CD14-positive monocyte (primary cell): ENCODE data around the gene HLTF. TPM values are rescaled to one million over a fixed set of nuclear protein-coding genes. Genes with fewer than 3 reads are reported as not detected.

Experiments
- DNase-seq, 3 donors: peaks; one replicate each; pipeline ENCODE4 v3.0.0-alpha.2; 2011 to 2022
- H2AFZ ChIP-seq: 2 replicates; pipeline ENCODE4 v1.6.0; 2012; ENCODE audit warnings: mild to moderate bottlenecking, low read depth, low read length, inconsistent platforms; ENCODE audit not compliant: insufficient read depth, poor library complexity, severe bottlenecking
- H3K27ac ChIP-seq, 2 donors: 1 replicate in 1 of 2; 2 replicates in 1 of 2; pipeline ENCODE4 v1.5.1; 2012 to 2013; ENCODE audit warnings: low read length in 2 of 2, control low read depth in 1 of 2, inconsistent platforms in 1 of 2, low read depth in 1 of 2, mild to moderate bottlenecking in 1 of 2
- H3K27me3 ChIP-seq, 2 donors: one replicate each; pipeline versions ENCODE4 v1.6.0 to v1.6.1; 2011 to 2013; ENCODE audit warnings: low read length in 2 of 2; ENCODE audit not compliant: control insufficient read depth in 2 of 2, insufficient read depth in 2 of 2
- H3K36me3 ChIP-seq, 2 donors: replicated peaks in 1 of 2; 1 replicate in 1 of 2; 2 replicates in 1 of 2; pipeline versions ENCODE4 v1.5.1 to v1.6.1; 2012 to 2013; ENCODE audit warnings: low read length in 2 of 2, control low read depth in 1 of 2, inconsistent platforms in 1 of 2, mild to moderate bottlenecking in 1 of 2; ENCODE audit not compliant: insufficient read depth in 2 of 2, control insufficient read depth in 1 of 2
- H3K4me1 ChIP-seq, 2 donors: 1 replicate in 1 of 2; 2 replicates in 1 of 2; pipeline versions ENCODE4 v1.5.1 to v1.6.1; 2012 to 2013; ENCODE audit warnings: low read length in 2 of 2, control low read depth in 1 of 2, inconsistent platforms in 1 of 2, mild to moderate bottlenecking in 1 of 2, moderate library complexity in 1 of 2; ENCODE audit not compliant: insufficient read depth in 2 of 2, control insufficient read depth in 1 of 2
- H3K4me2 ChIP-seq: replicated peaks from 2 replicates; pipeline ENCODE3; 2012; ENCODE audit warnings: low read length, moderate library complexity, mild to moderate bottlenecking; ENCODE audit not compliant: poor library complexity, severe bottlenecking; ENCODE audit errors: extremely low read depth
- H3K4me3 ChIP-seq, 3 experiments: fragments of 200-600 bp in 1 of 3; sonication (generic) in 1 of 3; replicated peaks in 1 of 3; 1 replicate in 2 of 3; 2 replicates in 1 of 3; pipeline ENCODE4 v1.5.1; 2011 to 2013; ENCODE audit warnings: low read length in 3 of 3, mild to moderate bottlenecking in 3 of 3, control low read depth in 2 of 3, low read depth in 2 of 3, inconsistent platforms in 1 of 3, moderate library complexity in 1 of 3
- H3K79me2 ChIP-seq: 2 replicates; pipeline ENCODE4 v1.6.0; 2012; ENCODE audit warnings: mild to moderate bottlenecking, control low read depth, inconsistent platforms, low read length, moderate library complexity; ENCODE audit not compliant: insufficient read depth
- H3K9ac ChIP-seq: 2 replicates; pipeline ENCODE4 v1.6.0; 2017; ENCODE audit warnings: low read length, mild to moderate bottlenecking; ENCODE audit not compliant: insufficient read depth, poor library complexity, severe bottlenecking
- H3K9me3 ChIP-seq, 2 donors: replicated peaks in 1 of 2; 1 replicate in 1 of 2; 2 replicates in 1 of 2; pipeline versions ENCODE4 v1.5.1 to v1.6.1; 2012 to 2013; ENCODE audit warnings: low read length in 2 of 2, control low read depth in 1 of 2; ENCODE audit not compliant: control insufficient read depth in 1 of 2, insufficient read depth in 1 of 2
- H4K20me1 ChIP-seq: 2 replicates; pipeline ENCODE4 v1.6.0; 2012; ENCODE audit warnings: mild to moderate bottlenecking, low read length, control low read depth, moderate library complexity; ENCODE audit not compliant: insufficient read depth
- H3K27ac Mint-ChIP-seq, 7 donors: one replicate each; pipeline ENCODE4 v1.8.0; 2020; ENCODE audit warnings: mild to moderate bottlenecking in 7 of 7, mixed read lengths in 7 of 7, moderate library complexity in 6 of 7, inconsistent platforms in 2 of 7
- H3K27me3 Mint-ChIP-seq, 3 donors: one replicate each; pipeline ENCODE4 v1.8.0; 2021 to 2022; ENCODE audit warnings: low read depth in 3 of 3, mild to moderate bottlenecking in 3 of 3, mixed read lengths in 3 of 3, moderate library complexity in 3 of 3, inconsistent platforms in 1 of 3
- H3K36me3 Mint-ChIP-seq, 2 donors: one replicate each; pipeline ENCODE4 v1.8.0; 2020; ENCODE audit warnings: mixed read lengths in 2 of 2, inconsistent platforms in 1 of 2, mild to moderate bottlenecking in 1 of 2
- H3K4me1 Mint-ChIP-seq: one replicate; pipeline ENCODE4 v1.8.0; 2020; ENCODE audit warnings: mild to moderate bottlenecking, mixed read lengths
- H3K4me3 Mint-ChIP-seq, 2 donors: one replicate each; pipeline ENCODE4 v1.8.0; 2020; ENCODE audit warnings: mild to moderate bottlenecking in 2 of 2, mixed read lengths in 2 of 2, moderate library complexity in 1 of 2
- H3K9me3 Mint-ChIP-seq, 7 donors: one replicate each; pipeline ENCODE4 v1.8.0; 2020 to 2022; ENCODE audit warnings: mixed read lengths in 7 of 7, mild to moderate bottlenecking in 6 of 7, moderate library complexity in 6 of 7, inconsistent platforms in 2 of 7
- CTCF ChIP-seq: fragments of 200-600 bp; IDR thresholded peaks from one replicate; pipeline ENCODE4 v1.8.0; 2022; ENCODE audit warnings: antibody characterized with exemption, mild to moderate bottlenecking
- WGBS: methylation state at CpG from one replicate; pipeline ENCODE4 v1.1.5; 2013; ENCODE audit warnings: missing lambda C conversion rate; ENCODE audit not compliant: insufficient coverage; 5-methylcytosine and 5-hydroxymethylcytosine counted together
- intact Hi-C, 2 donors: fragments of 100-400 bp; cut with micrococcal nuclease; formaldehyde crosslinking; loops; one replicate each; pipeline versions ENCODE4 v1.15.0 to v1.15.1; 2023
- polyA plus RNA-seq, 3 donors: library from polyadenylated mRNA; depleted of rRNA in 1 of 3; unstranded in 2 of 3; stranded (reverse) in 1 of 3; fragments of 300-500 nt in 2 of 3; fragments of >200 nt in 1 of 3; fragmentation: Illumina TruSeq in 2 of 3; gene quantifications; 1 replicate in 2 of 3; 2 replicates in 1 of 3; pipeline ENCODE4 v1.2.3, GENCODE V29; 2012 to 2021

HLTF gene
- polyA plus RNA-seq, 3 donors, result 2.0 to 4.6 (median 2.7) TPM

- Mint-ChIP-seq H3K27ac (no peak overlapping the region), H3K4me3 (no peak overlapping the region), H3K4me1 (peaks cover 10% of the 10 kb centered on the region), H3K36me3 (peaks cover 14 to 26% of the 10 kb centered on the region in 2 donors), H3K9me3 (peaks cover 0 to 2% (median 0%) of the 10 kb centered on the region in 7 donors), H3K27me3 (no peaks in the 10 kb centered on the region)
- Histone ChIP-seq H3K4me3 (no peak overlapping the region), H3K27me3 (no peaks in the 10 kb centered on the region), H3K9me3 (no peaks in the 10 kb centered on the region), H3K36me3 (peaks cover 0 to 2% of the 10 kb centered on the region in 2 donors), H3K79me2 (peaks cover 36% of the 10 kb centered on the region), H3K4me1 (peaks cover 4 to 10% of the 10 kb centered on the region in 2 donors), H3K4me2 (no peak overlapping the region), H3K9ac (no peak overlapping the region), H3K27ac (no peak overlapping the region), H4K20me1 (no peaks in the 10 kb centered on the region), H2AFZ (no peak overlapping the region)
- peak; percentile 12 to 33 (median 18) for DNase-seq
- intact Hi-C loops, result no loop called here
- WGBS, result no CpG with 5 or more reads among the region's 2 CpGs
- no peak for TF ChIP-seq CTCF
These were observed 5.6 kb downstream of the HLTF start for GRCh38 chr3:149080699-149081091.

- Histone ChIP-seq H3K4me2 (no peak overlapping the region), H3K27ac (no peak overlapping the region)
These were observed 6.2 kb downstream of the HLTF start for GRCh38 chr3:149080011-149080698.

More at GRCh38 chr3:149080011-149080698, 6.2 kb downstream of the HLTF start:
- Histone ChIP-seq H2AFZ (no peak overlapping the region), H3K4me1 (peaks cover 0 to 4% of the 10 kb centered on the region in 2 donors), H3K4me3 (no peak overlapping the region), H3K9ac (no peak overlapping the region), H3K9me3 (no peaks in the 10 kb centered on the region), H4K20me1 (no peaks in the 10 kb centered on the region), H3K27me3 (no peaks in the 10 kb centered on the region), H3K36me3 (peaks cover 2 to 7% of the 10 kb centered on the region in 2 donors), H3K79me2 (peaks cover 31% of the 10 kb centered on the region)
- intact Hi-C loops, result no loop called here
- Mint-ChIP-seq H3K36me3 (peaks cover 15 to 29% of the 10 kb centered on the region in 2 donors), H3K4me3 (no peak overlapping the region), H3K9me3 (peaks cover 0 to 2% (median 0%) of the 10 kb centered on the region in 7 donors), H3K4me1 (peaks cover 5% of the 10 kb centered on the region), H3K27me3 (no peaks in the 10 kb centered on the region), H3K27ac (peak overlapping the region in 2 of 7 donors; percentile 21 to 53)
- no peak for DNase-seq
- TF ChIP-seq CTCF, result no peak
- WGBS, result no CpG with 5 or more reads among the region's 3 CpGs
